ENCODE data around the gene UBE3C.
"Not testable (repeated sequence)": the region's sequence is repeated elsewhere in the genome, so short reads cannot be mapped to it uniquely, and the experiment has no call there.

The UBE3C gene

GRCh38 chr7:157129907-157130460, 8.7 kb upstream of the UBE3C start:
- TF ChIP-seq CTCF (IDR thresholded peaks at IDR 0.05; ENCODE audit: borderline replicate concordance, insufficient read depth, low read depth, low read length), result no peak
- H3K4me3 ChIP-seq (ENCODE audit: low read depth, low read length), result no peak overlapping the region

GRCh38 chr7:157130849-157131248, 7.9 kb upstream of the UBE3C start:
- not testable (repeated sequence) for H3K4me3 ChIP-seq (ENCODE audit: low read depth, low read length)

- H3K4me3 ChIP-seq (ENCODE audit: low read depth, low read length), result no peak overlapping the region
- no peak for TF ChIP-seq CTCF (IDR thresholded peaks at IDR 0.05; ENCODE audit: borderline replicate concordance, insufficient read depth, low read depth, low read length)
These were observed 5.9 kb upstream of the UBE3C start for GRCh38 chr7:157132796-157133195.

DNA sequence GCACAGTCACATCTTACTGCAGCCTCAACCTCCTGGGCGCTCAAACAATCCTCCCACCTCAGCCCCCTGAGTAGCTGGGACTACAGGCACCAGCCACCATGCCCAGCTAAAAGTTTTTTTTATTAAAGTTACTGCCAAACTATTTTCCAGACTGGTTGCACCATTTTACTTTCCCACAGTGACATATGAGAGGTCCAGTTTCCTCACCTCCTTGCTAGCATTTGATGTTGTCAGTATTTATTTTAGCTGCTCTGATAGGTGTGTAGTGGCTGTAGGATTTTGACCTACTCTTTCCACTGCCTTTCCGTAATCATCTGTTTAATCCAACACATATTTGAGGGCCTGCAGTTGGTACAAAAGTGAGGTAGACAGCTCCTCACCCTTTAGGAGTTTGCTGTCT, 5.4 kb upstream of the UBE3C start:
- no peak overlapping the region for H3K4me3 ChIP-seq (ENCODE audit: low read depth, low read length)
- no peak for TF ChIP-seq CTCF (IDR thresholded peaks at IDR 0.05; ENCODE audit: borderline replicate concordance, insufficient read depth, low read depth, low read length)

- no peak for TF ChIP-seq CTCF (IDR thresholded peaks at IDR 0.05; ENCODE audit: borderline replicate concordance, insufficient read depth, low read depth, low read length)
These were observed 2.4 kb upstream of the UBE3C start for GRCh38 chr7:157136372-157136771.

DNA sequence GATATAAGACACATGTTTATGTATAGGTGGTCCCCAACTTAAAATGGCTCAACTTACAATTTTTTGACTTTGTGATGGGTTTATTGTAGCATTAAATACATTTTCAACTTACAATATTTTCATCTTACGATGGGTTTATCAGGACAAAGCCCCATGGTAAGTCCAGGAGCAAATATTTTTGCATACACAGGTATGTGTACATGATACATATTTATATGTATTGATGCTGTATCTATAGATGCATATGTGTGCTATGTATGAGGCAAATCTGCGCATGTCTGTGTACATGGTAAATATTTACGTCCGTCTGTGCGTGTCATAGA, 664 bp upstream of the UBE3C start:
- TF ChIP-seq CTCF (IDR thresholded peaks at IDR 0.05; ENCODE audit: borderline replicate concordance, insufficient read depth, low read depth, low read length), result no peak
- peak overlapping the region; percentile 64 for H3K4me3 ChIP-seq (ENCODE audit: low read depth, low read length)

More at GRCh38 chr7:157136372-157136771, 2.4 kb upstream of the UBE3C start:
- H3K4me3 ChIP-seq (ENCODE audit: low read depth, low read length), result no peak overlapping the region

DNA sequence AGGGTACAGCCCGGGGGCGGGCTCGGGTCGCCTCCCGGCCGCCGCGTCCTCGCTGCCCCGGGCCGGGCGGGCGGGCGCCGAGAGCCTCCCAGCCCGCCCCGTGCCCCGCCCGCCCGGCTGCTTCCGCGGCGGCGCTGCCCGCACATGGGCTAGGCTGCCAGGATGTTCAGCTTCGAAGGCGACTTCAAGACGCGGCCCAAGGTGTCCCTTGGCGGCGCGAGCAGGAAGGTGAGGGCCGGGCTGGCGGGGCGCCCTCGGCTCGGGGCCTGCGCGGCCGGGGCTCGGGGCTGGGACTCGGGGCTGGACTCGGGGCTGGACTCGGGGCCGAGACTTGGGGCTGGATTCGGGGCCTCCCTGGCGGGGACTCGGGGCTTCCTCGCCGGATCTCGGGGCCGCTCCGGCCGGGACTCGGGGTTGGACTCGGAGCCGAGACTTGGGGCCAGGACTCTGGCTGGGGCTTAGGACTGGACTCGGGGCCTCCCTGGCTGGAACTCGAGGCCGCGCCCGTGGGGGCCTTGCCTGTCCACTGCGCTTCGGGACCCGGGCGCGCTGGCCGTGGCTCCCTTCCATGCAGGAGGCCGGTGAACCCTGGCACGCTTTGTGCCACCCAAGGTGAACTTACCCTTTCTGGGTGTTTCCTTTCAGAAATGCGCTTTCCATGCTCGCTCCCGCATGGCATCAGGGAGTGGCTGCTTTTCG, 534 bp downstream of the UBE3C start:
- H3K4me3 ChIP-seq (ENCODE audit: low read depth, low read length), result peak overlapping the region; percentile 74
- no peak for TF ChIP-seq CTCF (IDR thresholded peaks at IDR 0.05; ENCODE audit: borderline replicate concordance, insufficient read depth, low read depth, low read length)

Data from GM12875 (cell line).